Right atrium auricular region (tissue), 2 donors: Measurements from ENCODE around the gene TK2. TPM values are rescaled to one million over a fixed set of nuclear protein-coding genes. Genes with fewer than 3 reads are reported as not detected.
A peak's percentile ranks its signal among the peaks of the same experiment; 100 is the strongest.

Experiments used
- DNase-seq: peaks from one replicate; pipeline ENCODE4 v3.0.0-alpha.2; 2019; ENCODE audit warnings: low spot score
- H3K27ac ChIP-seq, 2 donors: fragments of 200-600 bp; sonication (generic); 1 replicate in 1 of 2; 2 replicates in 1 of 2; pipeline ENCODE4 v1.5.1; 2016 to 2019
- H3K27me3 ChIP-seq, 2 donors: fragments of 200-600 bp; sonication (generic); one replicate each; pipeline versions ENCODE4 v1.5.1 to v1.6.0; 2017 to 2019
- H3K36me3 ChIP-seq: fragments of 200-600 bp; sonication (generic); one replicate; pipeline ENCODE4 v1.5.1; 2016
- H3K4me1 ChIP-seq, 2 donors: fragments of 200-600 bp; sonication (generic); one replicate each; pipeline versions ENCODE4 v1.5.1 to v1.6.0; 2017 to 2019
- H3K4me3 ChIP-seq, 2 donors: fragments of 200-600 bp; sonication (generic); 1 replicate in 1 of 2; 2 replicates in 1 of 2; pipeline ENCODE4 v1.5.1; 2017 to 2019; ENCODE audit warnings: mild to moderate bottlenecking in 1 of 2, moderate library complexity in 1 of 2
- H3K9me3 ChIP-seq, 2 donors: fragments of 200-600 bp; sonication (generic); one replicate each; pipeline ENCODE4 v1.5.1; 2019
- CTCF ChIP-seq, 2 donors: fragments of 200-600 bp; sonication (generic); IDR thresholded peaks; one replicate each; pipeline ENCODE4 v1.5.1; 2019; ENCODE audit warnings: antibody characterized with exemption in 2 of 2
- total RNA-seq, 2 donors: library from RNA; depleted of rRNA; stranded (reverse); fragments of >200 nt; gene quantifications; one replicate each; pipeline ENCODE4 v1.1.0, GENCODE V29; 2016

TK2 gene
- total RNA-seq, 2 donors from 2014 or later, result 20.7 to 24.5 TPM

GRCh38 chr16:66547101-66547989 lies 2.6 kb downstream of the TK2 start:
- Histone ChIP-seq H3K36me3 (no peaks in the 10 kb centered on the region), H3K4me3 (no peak overlapping the region), H3K9me3 (no peaks in the 10 kb centered on the region), H3K27ac (peak overlapping the region in 1 of 2 donors; percentile 26), H3K4me1 (peaks cover 0 to 41% of the 10 kb centered on the region in 2 donors), H3K27me3 (no peaks in the 10 kb centered on the region)
- no peak for DNase-seq
- no peak for TF ChIP-seq CTCF (IDR thresholded peaks at IDR 0.05)

- DNase-seq, result no peak
- Histone ChIP-seq H3K9me3 (no peaks in the 10 kb centered on the region), H3K27me3 (no peaks in the 10 kb centered on the region), H3K4me1 (peaks cover 0 to 18% of the 10 kb centered on the region in 2 donors), H3K4me3 (no peak overlapping the region), H3K36me3 (no peaks in the 10 kb centered on the region), H3K27ac (no peak overlapping the region)
- TF ChIP-seq CTCF (IDR thresholded peaks at IDR 0.05), result no peak
Observed at GRCh38 chr16:66544016-66544757, 5.7 kb downstream of the TK2 start.

DNA sequence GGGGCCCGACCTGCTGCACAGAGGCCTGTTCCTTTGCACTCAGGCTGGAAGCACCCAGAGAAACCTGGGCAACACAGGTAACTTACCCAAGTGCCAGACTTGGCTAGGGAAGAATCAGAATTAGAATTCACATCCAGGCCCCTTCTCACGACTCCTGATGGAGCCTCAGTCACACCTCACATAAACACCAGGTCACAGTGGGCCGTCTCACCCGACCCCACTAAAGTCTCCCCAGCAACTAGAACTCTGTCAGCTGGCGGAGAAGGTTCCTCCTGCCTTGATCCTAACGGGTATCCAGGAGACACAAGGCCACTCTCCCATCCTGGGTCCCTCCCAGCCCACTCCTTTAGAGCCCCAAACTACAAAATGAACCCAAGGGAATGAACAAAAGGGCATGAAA lies 6.4 kb downstream of the TK2 start:
- Histone ChIP-seq H3K4me3 (no peak overlapping the region), H3K4me1 (peaks cover 0 to 11% of the 10 kb centered on the region in 2 donors), H3K27ac (no peak overlapping the region), H3K36me3 (no peaks in the 10 kb centered on the region), H3K27me3 (no peaks in the 10 kb centered on the region), H3K9me3 (no peaks in the 10 kb centered on the region)
- TF ChIP-seq CTCF (IDR thresholded peaks at IDR 0.05), result no peak
- no peak for DNase-seq

GRCh38 chr16:66542396-66542795 lies 7.5 kb downstream of the TK2 start:
- H3K4me3 ChIP-seq, result no peak overlapping the region
- no peaks in the 10 kb centered on the region for H3K27me3 ChIP-seq
- no peak for DNase-seq
- H3K36me3 ChIP-seq, result no peaks in the 10 kb centered on the region
- H3K4me1 ChIP-seq, result no peaks in the 10 kb centered on the region
- H3K9me3 ChIP-seq, result no peaks in the 10 kb centered on the region
- H3K27ac ChIP-seq, result peak overlapping the region in 1 of 2 donors; percentile 11
- TF ChIP-seq CTCF (IDR thresholded peaks at IDR 0.05), result no peak

- DNase-seq, result no peak
- Histone ChIP-seq H3K27ac (peak overlapping the region in 1 of 2 donors; percentile 11), H3K9me3 (no peaks in the 10 kb centered on the region), H3K36me3 (peaks cover 6% of the 10 kb centered on the region), H3K27me3 (no peaks in the 10 kb centered on the region), H3K4me3 (no peak overlapping the region), H3K4me1 (no peaks in the 10 kb centered on the region)
- TF ChIP-seq CTCF (IDR thresholded peaks at IDR 0.05), result no peak
Observed at GRCh38 chr16:66541388-66542355, 8.2 kb downstream of the TK2 start.
